ENCODE measurements around the gene HEG1.
"Not testable (repeated sequence)": the region's sequence is repeated elsewhere in the genome, so short reads cannot be mapped to it uniquely, and the experiment has no call there.

HEG1 gene

DNA sequence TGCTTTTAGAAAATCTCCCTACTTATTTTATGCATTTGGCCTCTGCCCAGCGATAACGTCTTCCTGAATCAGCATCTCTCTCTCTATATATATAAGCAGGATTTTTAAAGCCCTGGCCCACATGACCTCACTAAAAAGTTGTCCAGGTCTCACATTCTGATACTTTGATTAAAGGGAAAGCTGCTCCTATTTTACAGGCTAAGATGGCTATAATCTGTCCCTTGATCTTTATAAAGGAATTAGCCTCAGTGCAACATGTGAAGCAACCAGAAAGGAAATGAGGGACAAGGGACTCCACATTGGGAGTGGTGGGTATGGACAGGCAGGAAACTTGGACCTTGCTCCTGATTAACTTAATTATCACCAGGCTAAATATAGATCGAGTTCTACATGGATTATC is 95.7 kb downstream of the HEG1 start:
- no peak for DNase-seq (ENCODE audit: low read depth in 2 of 2, low spot score in 1 of 2)

DNA sequence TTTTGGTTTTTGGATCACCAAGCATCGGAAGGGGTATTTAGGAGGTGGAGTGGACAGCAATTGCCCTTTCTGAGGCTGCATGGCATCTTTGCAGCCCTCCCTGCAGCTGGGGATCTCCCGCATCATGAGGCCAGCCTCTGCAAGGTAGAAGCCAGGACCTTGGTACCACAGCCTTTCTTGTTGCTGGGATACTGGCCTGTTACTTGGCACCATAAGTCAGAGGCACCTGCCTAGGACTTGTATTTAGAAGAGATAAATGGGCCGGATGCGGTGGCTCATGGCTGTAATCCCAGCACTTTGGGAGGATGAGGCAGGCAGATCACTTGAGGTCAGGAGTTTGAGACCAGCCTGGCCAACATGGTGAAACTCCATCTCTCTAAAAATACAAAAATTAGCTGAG is 97.8 kb downstream of the HEG1 start:
- not testable (repeated sequence) for DNase-seq (ENCODE audit: low read depth in 2 of 2, low spot score in 1 of 2)

DNA sequence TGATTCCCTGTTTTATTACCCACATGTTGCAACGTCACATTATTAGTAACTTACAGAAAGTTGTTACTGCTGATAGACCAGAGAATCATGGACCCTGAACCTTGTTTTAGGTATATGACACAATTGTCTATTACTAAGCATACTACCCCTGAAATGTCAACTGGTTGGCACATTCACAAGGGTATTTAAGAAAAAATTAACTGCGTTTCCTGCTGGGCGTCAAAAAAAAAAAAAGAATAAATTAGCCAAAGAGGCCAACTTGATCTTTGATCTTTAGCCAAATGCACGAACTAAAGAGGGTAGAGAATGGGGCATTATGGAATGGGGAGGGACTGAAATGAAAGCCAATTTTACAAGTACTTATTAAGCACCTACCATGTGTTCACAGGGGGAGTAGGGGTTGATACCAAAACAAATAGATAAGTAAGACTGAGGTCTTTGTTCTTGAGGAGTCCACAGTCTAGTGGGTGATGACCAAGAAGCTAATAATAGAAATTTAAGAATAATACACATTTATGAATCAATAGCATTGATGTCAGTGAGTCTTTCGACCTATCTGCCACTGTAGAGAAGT is 103.4 kb downstream of the HEG1 start:
- DNase-seq (ENCODE audit: low read depth in 2 of 2, low spot score in 1 of 2): no peak

DNA sequence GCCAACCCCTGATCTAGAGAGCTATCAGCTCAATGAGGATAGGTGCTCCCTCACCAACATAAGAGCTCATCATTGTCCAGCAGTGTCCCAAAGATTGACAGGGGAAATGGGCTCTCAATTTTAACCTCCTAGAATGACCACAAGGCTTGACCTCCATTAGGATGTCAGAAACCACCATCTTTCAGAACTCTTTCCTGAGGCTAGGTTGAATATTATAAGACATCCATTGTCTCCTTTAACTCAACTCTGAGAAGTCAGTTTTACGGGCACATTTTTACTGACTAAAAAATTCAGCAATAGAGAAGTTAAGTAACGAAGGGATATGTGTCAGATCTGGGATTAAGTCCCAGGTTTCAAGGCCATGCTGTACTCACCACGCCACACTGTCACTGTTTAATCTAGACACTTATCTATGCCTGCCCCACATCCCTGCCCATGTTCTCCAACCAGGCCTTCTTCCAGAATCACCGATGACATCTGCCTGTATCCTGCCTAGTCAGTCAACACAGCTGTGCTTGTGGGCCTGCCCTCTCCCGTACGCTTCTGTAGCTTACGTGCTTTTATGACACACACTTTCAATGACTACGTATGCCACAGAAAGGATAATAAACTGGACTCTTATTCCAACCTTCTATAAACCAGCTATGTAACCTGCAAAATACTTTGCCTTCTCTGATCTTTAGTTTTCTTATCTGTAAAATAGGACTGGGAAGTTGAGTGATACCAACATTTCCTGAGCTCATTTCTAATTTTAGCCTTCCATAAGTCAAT is 104.1 kb downstream of the HEG1 start:
- DNase-seq (ENCODE audit: low read depth in 2 of 2, low spot score in 1 of 2): no peak

DNA sequence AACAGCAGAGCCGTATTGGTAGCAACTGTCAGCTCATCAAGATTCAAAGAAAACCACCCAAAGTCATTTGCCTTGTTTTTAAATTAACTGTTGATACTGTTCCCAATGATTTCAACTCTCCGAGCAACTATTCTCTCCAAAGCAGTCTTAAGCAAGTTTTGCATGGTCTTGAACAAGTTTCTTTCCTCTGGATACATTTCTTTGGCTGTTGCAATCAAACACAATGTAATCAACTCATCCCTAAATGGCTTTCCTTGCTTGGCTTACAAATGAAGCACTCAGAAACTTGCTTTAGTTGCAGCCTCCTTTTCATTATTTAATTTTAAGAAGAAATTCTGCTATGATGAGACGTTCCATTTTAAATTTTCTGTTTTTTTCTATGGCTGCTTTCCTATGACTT is 105.8 kb downstream of the HEG1 start:
- DNase-seq (ENCODE audit: low read depth in 2 of 2, low spot score in 1 of 2): no peak

DNA sequence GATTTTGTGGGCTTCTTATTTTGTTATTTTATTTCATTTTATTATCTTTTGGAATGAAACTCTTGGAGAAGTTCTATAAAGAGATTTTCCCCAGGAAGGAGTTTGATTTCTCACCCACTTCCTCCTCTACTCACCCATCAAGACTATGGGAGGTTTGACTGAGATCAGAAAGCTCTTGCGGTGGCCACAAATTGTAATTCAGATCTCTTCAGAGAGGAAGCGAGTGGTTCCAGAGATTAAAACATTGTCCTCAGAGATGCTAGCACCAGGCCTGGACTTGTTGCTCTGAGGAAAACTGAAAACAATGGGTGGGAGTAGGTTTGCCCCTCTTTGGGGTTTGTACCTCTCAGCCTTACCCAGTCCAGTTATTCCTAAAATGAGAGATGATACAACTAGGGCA is 113.2 kb downstream of the HEG1 start:
- DNase-seq (ENCODE audit: low read depth in 2 of 2, low spot score in 1 of 2): no peak

DNA sequence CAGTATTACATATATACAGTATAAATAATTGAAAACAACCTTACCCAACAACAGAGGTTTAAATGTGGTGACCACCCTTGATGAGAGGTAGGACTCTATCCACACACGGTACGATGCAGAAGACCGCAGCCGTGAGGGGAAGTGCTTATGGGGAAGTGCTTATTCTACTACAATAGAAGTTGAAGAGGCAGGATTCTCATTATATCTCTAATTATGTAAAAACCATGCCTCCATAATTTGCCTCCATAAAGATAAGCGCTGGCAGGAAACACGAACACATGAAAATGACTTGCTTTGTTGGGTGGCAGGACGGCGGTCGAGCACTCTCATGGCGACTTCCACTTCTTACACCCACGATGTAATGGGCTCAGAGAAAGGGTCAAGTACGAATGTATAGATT is 114.0 kb downstream of the HEG1 start:
- DNase-seq (ENCODE audit: low read depth in 2 of 2, low spot score in 1 of 2): no peak

DNA sequence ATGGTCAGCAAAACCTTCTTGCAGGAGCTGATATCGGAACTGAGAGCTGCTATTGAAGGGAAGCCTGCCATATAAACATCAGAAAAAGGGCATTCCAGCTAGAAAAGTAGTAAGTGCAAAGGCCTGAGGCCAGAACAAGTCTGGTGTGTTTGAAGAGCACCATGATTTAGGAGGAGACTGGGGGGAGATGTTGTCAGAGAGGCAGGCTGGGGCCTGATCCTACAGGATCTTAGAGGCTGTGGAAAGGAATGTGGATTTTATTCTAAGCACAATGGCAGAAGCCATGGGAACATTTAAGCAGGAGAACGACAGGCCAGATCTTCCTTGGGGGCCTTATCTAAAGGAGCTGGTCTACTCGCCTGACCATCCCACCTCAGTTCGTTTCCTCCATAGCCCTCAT is 116.1 kb downstream of the HEG1 start:
- no peak for DNase-seq (ENCODE audit: low read depth in 2 of 2, low spot score in 1 of 2)

DNA sequence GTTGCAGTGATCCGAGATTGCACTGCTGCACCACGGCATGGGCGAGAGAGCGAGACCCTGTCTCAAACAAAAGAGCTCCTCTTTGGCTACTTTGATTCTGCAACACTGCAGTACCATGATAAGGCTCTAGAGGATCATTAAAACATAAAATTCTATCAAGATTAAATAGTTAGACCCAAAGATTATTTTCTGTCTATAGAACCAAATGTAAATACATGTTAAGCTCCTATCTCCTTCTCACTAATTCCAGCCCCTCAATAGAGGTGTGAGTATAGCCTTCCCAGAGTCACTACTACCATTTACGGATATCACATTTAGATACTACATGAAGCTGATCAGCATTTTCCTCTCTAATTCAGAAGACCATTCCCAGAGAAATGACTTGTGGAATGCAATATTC is 116.9 kb downstream of the HEG1 start:
- DNase-seq (ENCODE audit: low read depth in 2 of 2, low spot score in 1 of 2): no peak

DNA sequence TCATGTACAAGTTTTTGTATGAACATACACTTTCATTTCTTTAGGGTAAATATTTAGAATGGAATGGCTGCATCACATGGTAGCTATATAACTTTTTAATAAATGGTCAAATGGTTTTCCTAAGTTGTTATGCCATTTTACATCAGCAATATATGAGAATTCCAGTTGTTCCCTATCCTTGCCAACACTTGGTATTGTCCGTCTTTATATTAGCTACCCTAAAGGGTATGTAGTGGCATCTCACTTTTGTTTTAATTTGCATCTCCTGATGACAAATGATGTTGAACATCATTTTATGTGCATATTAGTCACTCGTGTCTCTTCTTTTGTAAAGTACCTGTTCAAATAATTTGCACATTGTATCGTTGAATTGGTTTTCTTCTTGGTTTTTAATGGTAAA is 118.7 kb downstream of the HEG1 start:
- no peak for DNase-seq (ENCODE audit: low read depth in 2 of 2, low spot score in 1 of 2)

DNA sequence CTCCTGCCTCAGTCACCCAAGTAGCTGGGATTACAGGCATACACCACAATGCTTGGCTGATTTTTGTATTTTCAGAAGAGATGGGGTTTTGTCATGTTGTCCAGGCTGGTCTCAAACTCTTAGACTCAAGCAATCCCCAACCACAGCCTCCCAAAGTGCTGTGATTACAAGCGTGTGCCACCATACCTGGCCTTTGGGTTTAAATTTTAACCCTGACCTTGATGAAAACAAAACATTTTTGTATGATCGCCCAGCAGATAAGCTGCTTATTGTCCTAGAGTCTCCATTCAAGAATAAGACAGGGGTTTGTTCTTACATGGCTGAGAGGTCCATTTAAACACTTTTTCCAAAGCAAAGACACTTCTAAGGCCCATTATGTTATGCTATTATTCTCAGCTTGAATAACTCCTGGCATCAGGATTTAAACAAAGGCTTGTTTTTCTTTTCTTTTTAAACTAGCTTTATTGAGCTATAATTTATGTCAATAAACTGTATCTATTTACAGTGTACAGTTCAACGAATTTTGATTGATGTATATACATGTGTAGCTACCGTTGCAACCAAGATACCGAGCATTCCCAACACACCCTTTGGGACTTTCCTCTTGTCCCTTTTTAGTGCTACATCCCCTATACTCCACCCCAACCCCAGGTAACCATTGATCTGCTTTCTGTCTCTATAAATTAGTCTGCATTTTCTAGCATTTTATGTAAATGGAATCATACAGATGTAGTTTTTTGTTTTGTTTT is 119.8 kb downstream of the HEG1 start:
- no peak for DNase-seq (ENCODE audit: low read depth in 2 of 2, low spot score in 1 of 2)

DNA sequence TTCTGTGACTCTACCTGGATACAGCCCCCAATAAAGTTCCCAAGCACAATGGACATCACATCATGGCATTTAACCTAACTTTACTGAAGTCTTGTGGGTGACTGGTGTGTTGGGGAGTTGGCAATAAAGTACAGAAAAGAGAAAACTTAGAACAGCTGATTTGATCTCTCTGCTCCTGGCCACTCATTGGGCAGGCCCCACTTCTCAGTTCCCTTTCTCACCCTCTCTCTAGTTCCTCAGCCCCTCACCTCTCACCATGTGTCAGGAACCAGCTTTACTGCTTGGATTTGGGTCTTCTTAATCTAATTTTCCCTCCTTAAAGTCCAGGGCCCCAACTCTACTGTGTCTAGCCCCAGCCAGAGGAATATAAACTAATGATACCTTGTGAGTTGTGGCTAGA is 120.5 kb downstream of the HEG1 start:
- DNase-seq (ENCODE audit: low read depth in 2 of 2, low spot score in 1 of 2): no peak

DNA sequence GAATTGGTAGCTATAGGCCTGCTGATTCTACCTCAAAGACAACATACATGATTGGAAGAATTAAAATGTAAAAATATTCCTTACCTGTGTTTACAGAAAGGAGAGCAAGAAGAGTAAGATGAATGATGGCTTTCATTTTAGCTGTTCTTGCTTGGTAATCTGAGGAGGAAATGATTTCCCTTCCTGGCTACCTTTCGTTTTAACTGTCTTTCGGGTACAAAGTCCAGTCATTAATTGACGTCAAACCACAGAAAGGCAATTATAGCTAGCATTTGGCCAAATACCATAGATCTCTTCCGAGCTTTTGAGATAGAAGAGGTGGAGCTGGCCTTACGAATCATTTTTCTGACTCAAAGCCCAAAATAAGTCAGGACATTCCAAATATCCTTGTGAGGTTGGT is 121.2 kb downstream of the HEG1 start, which contains the start of gene MUC13:
MUC13 (minus strand) TSS at position 175 of the 400 bp plus-strand sequence; CDS start at position 136, 39 bp downstream.
- DNase-seq (ENCODE audit: low read depth in 2 of 2, low spot score in 1 of 2): no peak

DNA sequence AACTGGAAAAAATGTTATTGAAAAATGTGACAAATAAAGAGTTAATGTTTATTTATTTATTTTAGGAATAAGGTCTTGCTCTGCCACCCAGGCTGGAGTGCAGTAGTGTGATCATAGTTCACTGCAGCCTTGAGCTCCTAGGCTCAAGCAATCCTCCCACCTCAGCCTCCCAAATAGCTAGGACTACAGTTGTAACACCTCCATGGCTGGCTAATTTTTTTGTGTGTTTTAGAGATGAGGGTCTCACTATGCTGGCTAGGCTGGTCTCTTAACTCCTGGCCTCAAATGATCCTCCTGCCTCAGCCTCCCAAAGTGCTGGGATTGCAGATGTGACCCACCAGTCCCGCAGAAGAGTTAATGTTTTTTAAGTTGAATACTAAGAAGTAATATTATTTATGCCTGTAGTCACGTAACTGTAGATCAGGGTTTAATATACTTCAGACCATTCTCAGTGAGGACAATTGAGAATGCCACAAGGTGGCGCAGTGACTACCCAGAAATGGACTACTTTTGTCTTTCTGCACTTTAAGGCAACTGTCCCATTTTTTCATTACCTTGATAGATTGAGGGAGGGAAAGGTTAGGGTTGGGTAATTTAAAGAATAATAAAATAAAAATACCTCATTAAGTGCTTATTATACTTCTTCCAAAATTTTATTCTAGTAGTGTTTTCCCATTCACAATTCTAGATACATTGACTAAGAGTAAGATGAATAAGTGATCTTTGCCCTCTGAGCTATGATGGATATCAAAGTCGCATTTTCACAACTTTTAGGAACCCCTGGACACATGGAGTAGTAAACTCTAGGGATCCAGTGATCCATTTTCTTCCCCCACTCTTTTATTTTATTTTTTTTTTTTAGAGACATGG is 127.2 kb downstream of the HEG1 start:
- DNase-seq (ENCODE audit: low read depth in 2 of 2, low spot score in 1 of 2): peak; percentile 30 to 44

DNA sequence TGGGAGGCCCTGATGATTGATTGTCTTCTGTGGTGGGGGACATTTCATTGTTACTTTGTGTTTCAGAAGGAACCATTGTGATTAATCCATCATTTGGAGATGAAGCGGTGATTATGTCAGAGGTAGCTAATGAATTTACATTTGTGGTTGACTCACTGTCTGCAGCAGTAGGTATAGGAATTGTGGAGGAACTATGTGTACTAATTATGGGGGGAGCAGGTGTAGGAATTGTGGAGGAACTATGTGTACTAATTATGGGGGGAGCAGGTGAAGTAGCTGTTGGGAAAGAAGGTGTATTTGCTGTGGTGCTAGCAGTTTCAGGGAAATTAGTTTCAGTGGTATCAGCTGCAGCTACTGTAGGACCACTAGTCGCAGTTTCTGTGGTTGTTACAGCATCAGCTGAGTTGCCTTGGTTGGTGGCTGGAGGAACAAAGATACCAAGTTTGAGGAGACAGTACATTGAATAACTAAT is 128.2 kb downstream of the HEG1 start:
- DNase-seq (ENCODE audit: low read depth in 2 of 2, low spot score in 1 of 2): no peak

DNA sequence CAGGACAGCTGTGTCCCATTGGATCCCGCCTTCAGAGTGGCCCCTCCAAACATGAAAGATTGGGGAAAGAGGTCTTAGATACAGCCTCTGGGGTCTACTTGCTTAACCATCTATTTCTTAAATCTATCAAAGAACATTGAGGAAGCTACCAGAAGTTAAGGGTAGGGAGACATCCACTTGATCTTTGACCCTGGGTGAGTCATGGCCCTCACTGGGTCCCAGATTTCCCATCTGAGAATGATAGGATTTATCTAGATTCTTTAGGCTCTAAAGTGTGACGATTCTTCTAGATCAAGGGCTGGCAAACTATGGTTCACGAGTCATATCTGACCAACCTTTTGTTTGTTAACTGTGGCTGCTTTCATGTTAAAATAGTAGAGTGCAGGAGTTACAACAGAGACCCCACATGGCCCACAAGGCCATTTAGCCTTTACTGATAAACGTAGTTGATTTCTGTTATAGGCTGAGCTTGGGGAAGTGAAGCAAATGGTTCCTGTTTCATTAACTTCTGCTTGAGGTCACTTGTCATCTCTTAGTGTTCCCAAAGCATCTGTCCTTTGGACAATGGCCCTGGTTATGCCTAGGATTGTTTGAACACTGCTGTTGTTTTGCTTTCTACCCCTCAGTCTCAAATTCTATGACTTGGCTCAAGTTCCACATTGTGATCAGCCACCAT is 129.2 kb downstream of the HEG1 start:
- no peak for DNase-seq (ENCODE audit: low read depth in 2 of 2, low spot score in 1 of 2)

DNA sequence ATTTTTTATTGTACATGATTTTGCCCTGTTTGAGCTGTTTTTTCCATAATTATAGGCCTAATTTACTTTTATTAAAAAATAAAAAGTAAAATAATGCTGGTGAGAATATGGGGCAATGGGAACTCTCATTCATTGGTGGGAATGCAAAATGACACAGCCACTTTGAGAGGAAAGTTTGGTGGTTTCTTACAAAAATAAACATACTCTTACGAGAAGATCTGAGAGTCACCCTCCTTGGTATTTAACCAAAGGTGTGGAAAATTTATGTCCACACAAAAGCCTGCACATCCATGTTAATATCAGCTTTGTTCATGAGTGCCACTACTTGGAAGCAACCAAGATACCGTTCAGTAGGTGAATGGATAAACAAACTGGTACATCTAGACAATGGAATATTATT is 131.1 kb downstream of the HEG1 start:
- DNase-seq (ENCODE audit: low read depth in 2 of 2, low spot score in 1 of 2): no peak

DNA sequence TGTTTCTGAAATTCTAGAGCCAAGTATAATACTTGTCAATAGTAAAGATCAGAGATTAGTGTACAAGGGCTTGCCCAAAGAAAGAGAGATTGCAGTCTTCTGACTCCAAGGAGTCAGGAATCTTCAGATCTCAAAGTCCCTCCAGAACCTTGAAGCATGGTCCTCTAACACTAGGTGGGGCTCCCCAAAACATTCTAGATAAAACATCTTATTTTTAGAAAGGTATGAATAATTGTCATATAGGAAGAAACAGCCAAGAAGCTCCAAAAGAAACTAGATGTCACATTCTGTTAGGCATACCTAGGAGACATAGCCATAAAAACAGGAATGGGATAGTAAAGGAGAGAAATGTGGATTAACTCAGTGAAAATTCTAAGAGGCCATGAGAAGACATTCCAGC is 132.0 kb downstream of the HEG1 start:
- no peak for DNase-seq (ENCODE audit: low read depth in 2 of 2, low spot score in 1 of 2)

DNA sequence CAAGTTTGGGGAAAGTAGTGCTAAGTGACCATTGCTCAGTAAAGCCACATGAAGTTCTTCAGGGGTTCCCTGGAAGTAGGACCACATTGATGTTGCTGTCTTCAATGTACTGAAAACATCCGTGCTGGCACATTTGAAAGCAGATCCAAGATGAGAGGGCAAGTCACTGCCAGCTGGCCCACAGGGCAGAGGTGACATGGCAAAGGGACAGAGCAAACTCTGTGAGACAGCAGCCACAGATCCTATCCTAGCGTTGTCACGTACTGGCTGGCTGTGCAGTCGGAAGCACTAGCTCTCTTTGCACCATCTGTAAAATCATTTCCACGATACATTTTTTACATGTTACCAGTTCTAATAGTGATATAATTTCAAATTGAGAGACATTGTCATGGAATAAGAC is 135.1 kb downstream of the HEG1 start:
- no peak for DNase-seq (ENCODE audit: low read depth in 2 of 2, low spot score in 1 of 2)

DNA sequence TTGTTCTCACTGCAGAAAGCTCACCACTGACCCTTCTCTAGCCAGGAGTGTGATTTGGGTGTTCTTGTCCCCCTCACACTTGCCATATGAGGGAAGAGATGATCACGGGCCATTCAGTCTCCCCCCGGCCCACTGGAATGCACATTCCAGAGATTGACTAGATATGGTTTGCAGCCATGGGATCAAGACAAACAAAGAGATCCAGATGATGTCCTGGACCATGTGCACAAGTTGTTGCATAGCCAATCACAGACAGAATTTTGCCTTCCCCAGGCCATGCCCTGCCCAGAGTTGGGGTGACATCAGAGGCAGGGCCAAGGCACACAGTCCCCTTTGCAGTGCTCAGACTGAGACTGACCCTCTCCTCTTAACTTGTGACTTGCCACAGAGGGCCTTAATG is 136.0 kb downstream of the HEG1 start:
- no peak for DNase-seq (ENCODE audit: low read depth in 2 of 2, low spot score in 1 of 2)

DNA sequence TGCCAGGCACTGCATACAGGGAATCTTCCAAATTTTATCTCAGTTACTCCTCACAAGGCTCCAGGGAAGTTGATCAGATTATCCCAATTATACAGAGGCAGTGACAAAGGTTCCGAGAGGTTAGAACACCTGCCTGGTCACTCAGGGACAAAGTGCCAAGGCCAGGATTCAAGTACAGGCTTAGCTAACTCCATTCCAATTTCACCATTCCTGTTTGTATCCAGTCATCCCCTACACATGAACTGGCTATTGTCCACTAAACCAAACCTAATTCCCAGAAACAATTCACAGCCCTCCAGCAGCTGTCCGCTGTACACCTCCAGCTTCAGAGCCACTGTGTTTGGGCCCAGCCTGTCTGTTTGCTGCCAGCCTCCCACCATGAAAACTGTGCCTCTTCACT is 137.3 kb downstream of the HEG1 start:
- no peak for DNase-seq (ENCODE audit: low read depth in 2 of 2, low spot score in 1 of 2)

All from stimulated activated CD8-positive, alpha-beta memory T cell treated with anti-CD3 and anti-CD28 coated beads, Interleukin-4, amount 100 ng/mL, for 4 hours (primary cell).